Measurements from ENCODE around the gene BOC.

The BOC gene

GRCh38 chr3:113193719-113194118 lies 17.6 kb upstream of the BOC start:
- no peak for DNase-seq (ENCODE audit: low read depth)

GRCh38 chr3:113194823-113195401 lies 16.4 kb upstream of the BOC start:
- DNase-seq (ENCODE audit: low read depth), result no peak

- no peak for DNase-seq (ENCODE audit: low read depth)
These were observed 11.0 kb upstream of the BOC start for GRCh38 chr3:113200351-113200750.

- no peak for DNase-seq (ENCODE audit: low read depth)
These were observed 10.4 kb upstream of the BOC start for GRCh38 chr3:113200946-113201345.

GRCh38 chr3:113204371-113204770 lies 7.0 kb upstream of the BOC start:
- no peak for DNase-seq (ENCODE audit: low read depth)

GRCh38 chr3:113205481-113205880 lies 5.9 kb upstream of the BOC start:
- no peak for DNase-seq (ENCODE audit: low read depth)

- DNase-seq (ENCODE audit: low read depth), result peak; percentile 28
These were observed 590 bp upstream of the BOC start for GRCh38 chr3:113210604-113211329.

GRCh38 chr3:113212150-113212843 lies 940 bp downstream of the BOC start:
- DNase-seq (ENCODE audit: low read depth), result no peak

GRCh38 chr3:113212844-113213375 lies 1.6 kb downstream of the BOC start:
- DNase-seq (ENCODE audit: low read depth), result no peak

GRCh38 chr3:113213896-113214587 lies 2.7 kb downstream of the BOC start:
- no peak for DNase-seq (ENCODE audit: low read depth)

GRCh38 chr3:113214917-113215595 lies 3.7 kb downstream of the BOC start:
- DNase-seq (ENCODE audit: low read depth), result peak; percentile 27

GRCh38 chr3:113216393-113216792 lies 5.0 kb downstream of the BOC start:
- DNase-seq (ENCODE audit: low read depth), result peak; percentile 47

- no peak for DNase-seq (ENCODE audit: low read depth)
These were observed 6.8 kb downstream of the BOC start for GRCh38 chr3:113218011-113218680.

GRCh38 chr3:113218681-113219045 lies 7.3 kb downstream of the BOC start:
- DNase-seq (ENCODE audit: low read depth), result no peak

GRCh38 chr3:113219605-113220300 lies 8.4 kb downstream of the BOC start:
- DNase-seq (ENCODE audit: low read depth), result no peak

- DNase-seq (ENCODE audit: low read depth), result no peak
These were observed 9.4 kb downstream of the BOC start for GRCh38 chr3:113220721-113221120.

GRCh38 chr3:113221721-113222257 lies 10.4 kb downstream of the BOC start:
- no peak for DNase-seq (ENCODE audit: low read depth)

GRCh38 chr3:113222451-113223086 lies 11.2 kb downstream of the BOC start:
- DNase-seq (ENCODE audit: low read depth), result no peak

GRCh38 chr3:113223475-113224281 lies 12.3 kb downstream of the BOC start:
- no peak for DNase-seq (ENCODE audit: low read depth)

All from amniotic epithelial cell (primary cell).